A673 (cell line): Measurements from ENCODE around the gene SYNDIG1L. TPM values are rescaled to one million over a fixed set of nuclear protein-coding genes. Genes with fewer than 3 reads are reported as not detected.

ENCODE experiments used
- BruUV-seq: library from RNA; stranded (reverse); fragments of 400-500 nt; replicated peaks from 2 replicates; lab custom pipeline; 2021; lab: Mats Ljungman, UMichigan
- CTCF ChIA-PET: fragments of 300-600 bp; sonication (Branson Sonifier 250); formaldehyde crosslinking; loops from one replicate; lab custom pipeline; 2022; ENCODE audit warnings: antibody characterized with exemption; lab: Charles Lee
- POLR2A ChIA-PET: fragments of 300-600 bp; sonication (Branson Sonifier 250); formaldehyde crosslinking; loops from one replicate; lab custom pipeline; 2022; ENCODE audit warnings: antibody characterized with exemption; ENCODE audit not compliant: low non-redundant PET; lab: Charles Lee
- DNase-seq: peaks from one replicate; pipeline ENCODE4 v3.0.0-alpha.2; 2015; ENCODE audit warnings: low spot score
- H3K27ac ChIP-seq: fragments of 200-600 bp; sonication (generic); 2 replicates; pipeline ENCODE4 v1.5.1; 2016; ENCODE audit warnings: mixed run types, low read depth, mild to moderate bottlenecking, mixed read lengths, antibody characterized with exemption, low read length; ENCODE audit not compliant: poor library complexity, severe bottlenecking
- H3K27me3 ChIP-seq: fragments of 200-600 bp; sonication (generic); replicated peaks from 2 replicates; pipeline ENCODE4 v1.6.1; 2017; ENCODE audit warnings: mixed run types, low read depth, mild to moderate bottlenecking, mixed read lengths, antibody characterized with exemption, low read length; ENCODE audit not compliant: insufficient read depth, poor library complexity
- H3K36me3 ChIP-seq: fragments of 200-600 bp; sonication (generic); 2 replicates; pipeline ENCODE4 v1.6.1; 2016; ENCODE audit warnings: mixed run types, mild to moderate bottlenecking, mixed read lengths, antibody characterized with exemption, low read length; ENCODE audit not compliant: insufficient read depth, poor library complexity, severe bottlenecking
- H3K4me1 ChIP-seq: fragments of 200-600 bp; sonication (generic); 2 replicates; pipeline ENCODE4 v1.6.1; 2017; ENCODE audit warnings: mixed run types, mild to moderate bottlenecking, mixed read lengths, antibody characterized with exemption, low read length; ENCODE audit not compliant: insufficient read depth, poor library complexity, severe bottlenecking
- H3K4me3 ChIP-seq: fragments of 200-600 bp; sonication (generic); 2 replicates; pipeline ENCODE4 v1.5.1; 2016; ENCODE audit warnings: low read depth, mixed run types, mild to moderate bottlenecking, mixed read lengths, low read length; ENCODE audit not compliant: poor library complexity, severe bottlenecking
- H3K9me3 ChIP-seq: fragments of 200-600 bp; sonication (generic); 2 replicates; pipeline ENCODE4 v1.6.1; 2016; ENCODE audit warnings: mixed run types, low read depth, mild to moderate bottlenecking, mixed read lengths, antibody characterized with exemption, low read length; ENCODE audit not compliant: poor library complexity, severe bottlenecking
- CTCF ChIP-seq: fragments of 300-800, 200-600 bp; sonication (generic); conservative IDR thresholded peaks from 2 replicates; pipeline ENCODE4 v1.5.1; 2017; ENCODE audit warnings: low read depth, mild to moderate bottlenecking, antibody characterized with exemption, low read length, moderate library complexity, mixed read lengths
- EZH2 ChIP-seq: fragments of 200-600 bp; sonication (generic); IDR thresholded peaks from 2 replicates; pipeline ENCODE4 v1.6.1; 2017; ENCODE audit warnings: borderline replicate concordance, low read depth, mild to moderate bottlenecking, mixed read lengths, antibody characterized with exemption, low read length; ENCODE audit not compliant: poor library complexity, severe bottlenecking
- intact Hi-C: fragments of 100-400 bp; cut with micrococcal nuclease; formaldehyde crosslinking; loops from one replicate; pipeline ENCODE4 v1.10.0; 2022; ENCODE audit not compliant: unreplicated experiment
- total RNA-seq: library from RNA; stranded (reverse); gene quantifications from 2 replicates; pipeline ENCODE4 v1.2.3, GENCODE V29; 2021

The SYNDIG1L gene
- total RNA-seq, 1 experiment from 2014 or later = not detected

DNA sequence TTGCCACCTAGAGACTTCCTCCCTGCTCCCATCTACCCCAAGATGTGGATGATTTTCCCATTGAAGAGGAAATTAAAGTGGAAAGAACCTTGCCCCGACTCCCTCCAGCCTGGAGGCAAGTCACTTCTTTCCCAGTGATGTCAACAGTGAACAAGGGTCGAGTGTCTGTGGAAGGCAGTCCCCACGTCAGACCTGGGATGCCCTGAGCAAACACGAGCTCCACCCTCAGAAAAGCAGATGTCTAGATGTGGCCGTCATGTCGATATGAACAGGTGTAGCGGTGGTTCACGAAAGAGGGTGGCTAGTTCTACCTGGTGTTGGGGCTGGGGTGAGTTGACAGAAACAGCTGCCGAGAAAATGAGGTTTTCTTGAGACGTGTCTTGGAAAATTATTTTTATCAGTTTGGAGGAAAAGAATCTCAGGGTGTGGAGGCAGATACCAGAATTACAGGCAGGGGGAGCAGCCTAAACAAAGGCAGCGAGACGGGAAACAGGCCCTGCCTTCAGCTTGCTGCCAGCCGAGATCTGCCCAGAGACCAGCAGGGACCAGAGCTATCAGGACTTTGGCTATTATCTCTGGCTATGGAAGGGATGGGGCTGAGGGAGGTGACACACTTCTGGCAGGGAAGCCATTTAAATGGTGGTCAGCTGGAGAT lies 25.9 kb downstream of the SYNDIG1L start:
- Histone ChIP-seq H3K27me3 (peaks cover 23% of the 10 kb centered on the region), H3K36me3 (no peaks in the 10 kb centered on the region), H3K9me3 (no peaks in the 10 kb centered on the region), H3K4me1 (no peaks in the 10 kb centered on the region), H3K4me3 (no peak overlapping the region), H3K27ac (no peak overlapping the region)
- CTCF ChIA-PET = no interaction called here
- TF ChIP-seq CTCF = no peak
- no peak for TF ChIP-seq EZH2
- DNase-seq = peak; percentile 13
- POLR2A ChIA-PET = no interaction called here
- BruUV-seq = no TSS peak
- intact Hi-C loops = no loop called here

DNA sequence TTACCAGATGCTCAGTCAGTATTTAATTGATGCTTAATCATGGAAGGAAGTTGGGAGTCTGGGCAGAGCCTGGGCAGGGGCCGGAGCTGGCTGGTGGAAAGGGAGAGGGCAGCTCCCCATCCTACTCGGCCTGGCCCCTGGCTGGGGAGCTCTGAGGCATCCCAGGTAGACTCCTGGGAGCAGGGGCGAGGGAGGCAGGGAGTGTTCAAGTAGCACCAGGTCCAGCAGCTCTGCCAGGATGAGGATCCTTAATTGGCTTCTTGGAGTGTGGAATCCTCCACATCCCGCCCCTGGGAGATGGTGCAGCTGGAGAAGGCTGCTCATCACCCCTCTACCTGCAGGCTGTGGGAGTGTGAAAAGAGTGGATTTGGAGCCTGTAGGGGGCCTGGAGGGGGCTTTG lies 30.9 kb downstream of the SYNDIG1L start:
- TF ChIP-seq EZH2 (no peak), CTCF (no peak)
- ChIA-PET CTCF (no interaction called here), POLR2A (no interaction called here)
- no peak overlapping the region for H3K4me3 ChIP-seq
- H3K27ac ChIP-seq = no peak overlapping the region
- H3K4me1 ChIP-seq = no peaks in the 10 kb centered on the region
- no TSS peak for BruUV-seq
- peaks cover 26% of the 10 kb centered on the region for H3K27me3 ChIP-seq
- H3K9me3 ChIP-seq = no peaks in the 10 kb centered on the region
- H3K36me3 ChIP-seq = no peaks in the 10 kb centered on the region
- intact Hi-C loops = no loop called here
- no peak for DNase-seq

DNA sequence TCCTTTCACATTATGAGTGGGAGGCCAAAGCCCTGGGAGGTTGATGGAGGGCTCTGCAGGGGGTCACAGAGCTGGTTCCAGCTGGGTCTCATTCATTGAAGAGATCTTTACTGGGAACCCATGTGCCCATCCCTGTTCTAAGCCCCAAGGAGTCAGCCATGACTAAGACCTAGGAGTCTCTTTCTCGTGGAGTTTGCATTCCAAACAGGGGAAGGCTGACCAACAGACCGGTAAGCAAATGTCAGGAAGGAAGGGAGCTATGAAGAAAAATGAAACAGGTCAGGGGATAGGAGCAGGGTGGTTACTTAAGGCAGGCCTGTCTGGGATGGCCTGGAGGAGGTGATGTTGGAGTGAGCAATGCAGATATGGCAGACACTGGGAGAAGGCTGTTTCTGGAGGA lies 31.5 kb downstream of the SYNDIG1L start:
- POLR2A ChIA-PET = no interaction called here
- CTCF ChIA-PET = no interaction called here

More for the DNA sequence above, 31.5 kb downstream of the SYNDIG1L start:
- Histone ChIP-seq H3K36me3 (no peaks in the 10 kb centered on the region), H3K4me1 (no peaks in the 10 kb centered on the region), H3K4me3 (no peak overlapping the region), H3K9me3 (no peaks in the 10 kb centered on the region), H3K27me3 (peaks cover 23% of the 10 kb centered on the region), H3K27ac (no peak overlapping the region)
- DNase-seq = no peak
- no peak for TF ChIP-seq CTCF
- TF ChIP-seq EZH2 = no peak
- intact Hi-C loops = no loop called here
- BruUV-seq = no TSS peak
